NB4 (cell line): Measurements from ENCODE around the gene TNFRSF18.

ENCODE experiments used
- DNase-seq: peaks from one replicate; pipeline ENCODE4 v3.0.0; 2010; ENCODE audit warnings: low read depth
- H3K4me3 ChIP-seq: one replicate; pipeline ENCODE4 v1.5.1; 2011; ENCODE audit warnings: mild to moderate bottlenecking, low read depth, low read length, moderate library complexity
- MYC ChIP-seq: IDR thresholded peaks from 2 replicates; pipeline ENCODE4 v1.6.1; 2011; ENCODE audit warnings: low read depth, low read length
- POLR2A ChIP-seq: IDR thresholded peaks from 2 replicates; pipeline ENCODE4 v1.6.1; 2011; ENCODE audit warnings: mild to moderate bottlenecking; ENCODE audit not compliant: insufficient read length; ENCODE audit errors: extremely low read depth
- TF ChIP-seq, protein P1 (sequence below): IDR thresholded peaks from one replicate; pipeline ENCODE4 v1.5.1; 2012; ENCODE audit warnings: low read depth, low read length
- TF ChIP-seq, protein P2 (sequence below): IDR thresholded peaks from 2 replicates; pipeline ENCODE4 v1.6.1; 2011; ENCODE audit warnings: low read depth, low read length

TNFRSF18 gene

DNA sequence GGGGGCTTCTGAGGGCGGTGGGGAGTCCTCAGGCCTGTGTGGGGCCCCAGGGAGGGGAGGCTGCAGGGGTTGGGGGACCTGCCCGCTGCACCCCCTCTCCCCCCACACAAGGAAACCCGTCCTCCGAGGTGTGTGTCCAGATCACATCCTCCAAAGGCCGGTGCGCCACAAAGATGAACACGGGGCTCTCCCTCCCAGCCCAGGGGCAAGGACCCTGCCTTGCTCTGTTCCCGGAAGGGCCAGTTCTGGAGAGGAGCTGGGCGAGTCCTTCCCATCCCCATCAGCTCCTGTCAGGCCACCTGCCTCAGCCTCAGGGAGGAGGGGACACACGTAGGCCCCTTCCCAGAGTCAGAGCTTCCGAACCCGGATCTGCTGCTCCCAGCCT is 35.2 kb downstream of the TNFRSF18 start:
- DNase-seq, result no peak
- TF ChIP-seq, protein P1, sequence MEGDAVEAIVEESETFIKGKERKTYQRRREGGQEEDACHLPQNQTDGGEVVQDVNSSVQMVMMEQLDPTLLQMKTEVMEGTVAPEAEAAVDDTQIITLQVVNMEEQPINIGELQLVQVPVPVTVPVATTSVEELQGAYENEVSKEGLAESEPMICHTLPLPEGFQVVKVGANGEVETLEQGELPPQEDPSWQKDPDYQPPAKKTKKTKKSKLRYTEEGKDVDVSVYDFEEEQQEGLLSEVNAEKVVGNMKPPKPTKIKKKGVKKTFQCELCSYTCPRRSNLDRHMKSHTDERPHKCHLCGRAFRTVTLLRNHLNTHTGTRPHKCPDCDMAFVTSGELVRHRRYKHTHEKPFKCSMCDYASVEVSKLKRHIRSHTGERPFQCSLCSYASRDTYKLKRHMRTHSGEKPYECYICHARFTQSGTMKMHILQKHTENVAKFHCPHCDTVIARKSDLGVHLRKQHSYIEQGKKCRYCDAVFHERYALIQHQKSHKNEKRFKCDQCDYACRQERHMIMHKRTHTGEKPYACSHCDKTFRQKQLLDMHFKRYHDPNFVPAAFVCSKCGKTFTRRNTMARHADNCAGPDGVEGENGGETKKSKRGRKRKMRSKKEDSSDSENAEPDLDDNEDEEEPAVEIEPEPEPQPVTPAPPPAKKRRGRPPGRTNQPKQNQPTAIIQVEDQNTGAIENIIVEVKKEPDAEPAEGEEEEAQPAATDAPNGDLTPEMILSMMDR, result no peak
- TF ChIP-seq, protein P2, sequence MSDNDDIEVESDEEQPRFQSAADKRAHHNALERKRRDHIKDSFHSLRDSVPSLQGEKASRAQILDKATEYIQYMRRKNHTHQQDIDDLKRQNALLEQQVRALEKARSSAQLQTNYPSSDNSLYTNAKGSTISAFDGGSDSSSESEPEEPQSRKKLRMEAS, result no peak
- TF ChIP-seq POLR2A, result no peak
- TF ChIP-seq MYC, result no peak
- H3K4me3 ChIP-seq, result no peak overlapping the region

DNA sequence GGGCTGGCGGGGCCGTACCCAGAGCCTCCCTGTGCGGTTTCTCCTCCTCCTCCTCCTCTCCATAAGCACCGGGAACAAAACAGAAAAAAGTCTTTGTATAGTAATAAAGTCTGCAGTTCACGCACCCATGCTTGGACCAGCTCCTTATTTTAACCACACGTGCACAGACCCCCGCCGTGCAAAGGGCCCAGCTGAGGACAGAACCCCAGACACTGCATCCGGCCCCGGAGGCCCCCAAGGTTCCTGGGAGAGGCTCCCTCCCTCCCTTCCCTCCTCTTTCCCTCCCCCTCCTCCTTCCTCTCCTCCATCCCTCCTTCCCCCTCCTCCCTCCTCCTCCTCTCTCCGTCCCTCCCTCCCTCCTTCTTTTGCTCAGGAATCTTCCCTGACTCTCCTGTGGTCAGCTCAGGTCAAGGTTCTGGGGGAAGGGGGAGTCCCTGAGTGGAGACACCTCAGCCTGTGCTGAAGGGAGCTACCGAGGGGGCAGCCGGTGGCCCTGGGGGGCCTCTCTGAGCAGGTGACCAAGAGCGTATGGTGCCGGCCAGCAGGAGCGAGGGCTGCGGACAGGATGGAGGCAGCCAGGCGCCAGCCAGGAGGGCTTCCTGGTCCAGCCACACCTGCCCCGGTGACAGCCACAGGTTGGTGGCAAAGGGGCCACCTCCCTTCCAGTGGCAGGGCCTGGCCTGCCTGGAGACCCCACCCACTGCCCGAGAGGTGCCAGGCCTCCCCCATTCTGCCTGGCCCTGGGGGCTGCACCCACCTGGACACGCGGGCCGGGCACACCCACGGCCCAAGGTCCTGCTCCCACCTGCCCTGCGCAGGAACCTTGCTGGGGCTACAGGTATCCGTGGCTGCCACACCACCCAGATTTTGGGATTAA is 35.9 kb downstream of the TNFRSF18 start:
- no peak for TF ChIP-seq POLR2A
- TF ChIP-seq, protein P1, result no peak
- no peak for TF ChIP-seq MYC
- TF ChIP-seq, protein P2, result no peak
- no peak overlapping the region for H3K4me3 ChIP-seq
- DNase-seq, result peak; percentile 76

DNA sequence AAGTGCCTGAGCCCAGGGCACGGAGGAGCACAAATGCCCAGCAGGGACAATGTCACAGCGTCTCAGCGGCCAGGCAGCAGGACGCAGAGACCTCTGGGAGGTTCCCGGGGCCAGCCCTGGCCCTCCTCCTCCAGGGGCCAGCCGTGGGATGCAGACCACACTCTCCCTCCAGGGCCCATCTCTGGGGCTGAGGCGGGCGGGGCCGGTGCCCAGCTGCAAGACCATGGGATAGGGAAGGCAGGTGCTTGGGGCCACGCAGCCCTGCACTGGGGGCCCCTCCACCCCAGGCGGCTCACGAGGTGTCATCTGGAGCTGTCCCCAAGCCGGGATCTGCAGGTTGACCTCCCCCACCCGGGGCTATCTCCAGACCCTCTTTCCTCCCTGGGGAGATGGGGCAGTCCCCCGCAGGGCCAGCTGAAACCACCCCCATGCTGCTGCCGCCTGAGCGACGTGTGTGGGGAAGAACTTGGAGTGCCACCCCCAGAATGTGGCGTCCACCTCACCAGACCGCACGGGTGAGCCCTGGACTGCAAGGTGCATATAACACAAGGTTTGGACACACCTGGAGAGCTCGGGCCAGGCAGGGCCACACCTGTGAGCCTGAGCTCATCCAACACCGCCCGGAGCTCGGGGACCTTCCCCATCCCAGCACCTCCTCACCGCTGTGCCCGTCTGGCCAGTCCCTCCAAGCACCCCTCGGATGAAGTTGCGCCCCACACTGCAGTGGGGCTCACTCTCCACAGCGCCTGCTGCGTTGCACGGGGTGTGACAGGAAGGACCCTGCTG is 36.8 kb downstream of the TNFRSF18 start:
- no peak overlapping the region for H3K4me3 ChIP-seq
- DNase-seq, result peak; percentile 72
- TF ChIP-seq, protein P1, result no peak
- TF ChIP-seq, protein P2, result no peak
- TF ChIP-seq MYC, result no peak
- TF ChIP-seq POLR2A, result no peak

DNA sequence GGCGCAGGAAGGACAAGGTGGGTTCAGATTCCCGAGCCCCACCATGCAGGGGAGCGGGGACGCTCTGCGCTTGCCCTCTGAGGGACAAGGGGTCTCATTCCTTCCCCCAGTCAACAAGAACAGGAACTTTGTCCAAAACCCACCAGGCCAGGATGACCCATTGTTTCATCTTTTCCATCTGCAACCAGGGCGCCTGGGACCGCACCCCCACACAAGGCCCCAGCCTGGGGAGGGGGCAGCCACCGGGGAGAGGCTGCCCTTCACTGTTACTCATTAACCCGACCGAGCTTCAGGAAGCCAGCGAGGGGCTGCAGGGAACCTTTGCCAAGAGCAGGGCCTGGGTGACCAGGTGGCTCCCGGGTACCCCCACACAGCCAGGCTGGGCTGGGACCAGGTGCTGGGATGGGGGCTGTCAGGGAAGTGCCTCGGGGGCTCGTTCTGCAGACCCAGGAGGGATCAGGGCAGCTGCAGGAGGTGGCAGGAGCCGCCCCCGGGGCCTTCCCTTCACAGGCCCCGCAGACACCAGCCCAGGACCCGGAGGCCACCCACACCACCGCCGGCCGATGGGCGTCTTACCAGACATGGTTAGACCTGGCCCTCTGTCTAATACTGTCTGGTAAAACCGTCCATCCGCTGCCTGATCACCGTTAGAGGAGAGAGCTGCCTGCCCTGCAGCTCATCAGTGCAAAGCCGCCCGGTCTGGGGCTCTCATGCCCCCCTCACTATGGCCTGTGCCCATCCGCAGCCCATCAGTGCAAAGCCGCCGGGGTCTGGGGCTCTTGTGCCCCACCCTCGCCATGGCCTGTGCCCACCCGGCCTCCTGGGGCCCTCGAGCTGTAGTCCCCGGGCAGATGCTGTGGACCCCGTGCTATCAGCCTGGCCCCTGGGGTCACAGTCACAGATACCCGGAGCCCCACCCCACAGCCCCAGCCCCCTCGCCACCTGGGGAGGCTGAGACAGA is 37.7 kb downstream of the TNFRSF18 start:
- TF ChIP-seq POLR2A (no peak), MYC (no peak)
- TF ChIP-seq, protein P1, result no peak
- TF ChIP-seq, protein P2, result no peak
- H3K4me3 ChIP-seq, result no peak overlapping the region
- DNase-seq, result peak; percentile 40

DNA sequence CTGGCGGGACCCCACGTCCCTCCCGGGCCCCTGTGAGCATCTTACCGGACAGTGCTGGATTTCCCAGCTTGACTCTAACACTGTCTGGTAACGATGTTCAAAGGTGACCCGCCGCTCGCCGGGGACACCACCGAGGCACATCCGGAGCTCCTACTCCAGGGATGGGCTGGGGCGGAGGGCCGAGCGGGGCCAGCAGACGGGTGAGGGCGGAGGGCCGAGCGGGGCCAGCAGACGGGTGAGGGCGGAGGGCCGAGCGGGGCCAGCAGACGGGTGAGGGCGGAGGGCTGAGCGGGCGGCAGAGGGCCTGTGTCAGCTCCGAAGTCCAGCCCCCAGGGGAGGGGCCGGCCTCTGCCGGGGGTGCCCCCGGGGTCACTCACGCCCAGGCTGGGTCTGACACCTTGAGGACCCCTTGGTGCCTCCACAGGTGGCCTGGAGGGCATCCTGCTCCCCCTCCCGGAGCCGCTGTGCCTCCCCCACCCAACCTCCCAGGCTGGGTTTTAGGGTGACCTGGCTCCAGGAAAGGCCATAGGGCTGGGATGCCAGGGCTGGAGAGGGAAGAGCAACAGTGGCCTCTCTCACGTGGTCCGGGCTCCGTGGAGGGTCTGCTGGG is 38.4 kb downstream of the TNFRSF18 start:
- DNase-seq, result no peak
- H3K4me3 ChIP-seq, result no peak overlapping the region
- TF ChIP-seq, protein P1, result no peak
- TF ChIP-seq MYC (no peak), POLR2A (no peak)
- TF ChIP-seq, protein P2, result no peak
